SK-N-MC (cell line): ENCODE data around the gene CBS.

ENCODE experiments used
- DNase-seq: peaks from one replicate; pipeline ENCODE4 v3.0.0-alpha.2; 2011; ENCODE audit warnings: low read depth, low spot score
- H3K27ac ChIP-seq: fragments of 200-600 bp; sonication (generic); 2 replicates; pipeline ENCODE4 v1.5.1; 2016; ENCODE audit warnings: mixed run types
- H3K36me3 ChIP-seq: fragments of 200-600 bp; sonication (generic); 2 replicates; pipeline ENCODE4 v1.6.1; 2017; ENCODE audit warnings: antibody characterized with exemption, low read length, mixed read lengths; ENCODE audit not compliant: insufficient read depth
- H3K4me3 ChIP-seq: fragments of 200-600 bp; sonication (generic); 2 replicates; pipeline ENCODE4 v1.5.1; 2016
- H3K9ac ChIP-seq: fragments of 200-600 bp; sonication (generic); 2 replicates; pipeline ENCODE4 v1.8.0; 2017; ENCODE audit warnings: mixed run types, mixed read lengths; ENCODE audit not compliant: insufficient read length
- H3K9me3 ChIP-seq: fragments of 200-600 bp; sonication (generic); 2 replicates; pipeline ENCODE4 v1.6.1; 2017; ENCODE audit warnings: low read depth, mild to moderate bottlenecking, antibody characterized with exemption, low read length, moderate library complexity, mixed read lengths
- EZH2 ChIP-seq: fragments of 200-600 bp; sonication (generic); IDR thresholded peaks from one replicate; pipeline ENCODE4 v1.6.1; 2017; ENCODE audit warnings: antibody characterized with exemption
- FOXP2 ChIP-seq: optimal IDR thresholded peaks from 2 replicates; pipeline ENCODE3; 2011; ENCODE audit warnings: mild to moderate bottlenecking, moderate library complexity; ENCODE audit not compliant: insufficient read depth; ENCODE audit errors: extremely low read length, control extremely low read depth
- POLR2AphosphoS5 ChIP-seq: IDR thresholded peaks from 2 replicates; pipeline ENCODE4 v1.6.1; 2012; ENCODE audit warnings: mild to moderate bottlenecking, low read depth, low read length, borderline replicate concordance

Gene CBS

GRCh38 chr21:43005635-43006034 is 70.0 kb downstream of the CBS start:
- Histone ChIP-seq H3K4me3 (no peak overlapping the region), H3K9me3 (no peaks in the 10 kb centered on the region), H3K9ac (no peak overlapping the region), H3K36me3 (peaks cover 36% of the 10 kb centered on the region), H3K27ac (no peak overlapping the region)
- TF ChIP-seq FOXP2 (no peak), POLR2AphosphoS5 (no peak), EZH2 (no peak)
- DNase-seq, result no peak

- DNase-seq, result no peak
- Histone ChIP-seq H3K4me3 (no peak overlapping the region), H3K9ac (no peak overlapping the region), H3K9me3 (peaks cover 3% of the 10 kb centered on the region; the same call in 1 of the 2 replicates), H3K27ac (no peak overlapping the region), H3K36me3 (peaks cover 41% of the 10 kb centered on the region)
- TF ChIP-seq POLR2AphosphoS5, result no peak
- no peak for TF ChIP-seq EZH2
- no peak for TF ChIP-seq FOXP2
Measured at GRCh38 chr21:43004926-43005325, 70.7 kb downstream of the CBS start.
